ENCODE results near the gene MKKS.

DNA sequence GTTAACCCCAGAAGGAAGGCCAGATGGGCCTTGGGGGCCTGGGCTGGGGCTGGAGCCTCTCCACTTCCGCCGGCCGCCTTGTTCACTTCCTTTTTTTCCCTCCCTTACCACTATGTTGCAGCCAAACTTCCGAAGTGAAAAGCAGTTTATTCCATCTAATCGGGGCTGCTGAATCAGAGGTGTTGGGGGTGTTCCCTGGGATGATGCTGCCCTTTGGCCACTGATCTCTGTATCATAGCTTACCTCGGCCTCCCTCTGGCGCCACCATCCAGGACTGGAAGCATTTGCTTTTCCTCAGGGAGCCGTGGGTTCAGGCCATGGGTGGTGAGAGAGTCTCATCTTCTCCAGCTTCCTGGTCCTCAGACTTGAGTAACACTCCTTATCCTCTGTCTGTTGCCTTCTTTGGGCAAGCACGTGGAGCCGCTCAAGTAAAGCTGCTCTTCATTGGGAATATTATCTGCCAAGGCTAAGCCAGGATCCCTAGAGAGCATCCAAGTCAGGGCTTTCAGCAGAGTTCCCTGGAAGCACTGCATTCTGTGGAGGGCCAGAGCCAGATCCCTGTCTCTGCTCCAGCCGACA lies 40.7 kb upstream of the MKKS start:
- TF ChIP-seq CTCF (IDR thresholded peaks at IDR 0.05; ENCODE audit: borderline replicate concordance, extremely low read depth, low read length, poor library complexity, severe bottlenecking) (no peak), EZH2 (IDR thresholded peaks at IDR 0.05; ENCODE audit: borderline replicate concordance, low read depth, low read length, severe bottlenecking) (no peak)
